Measurements from ENCODE around the gene OSER1.

The OSER1 gene

GRCh38 chr20:44166008-44166407 is 44.6 kb downstream of the OSER1 start:
- Histone ChIP-seq H3K27ac (ENCODE audit: low read length) (no peak overlapping the region), H3K4me2 (ENCODE audit: insufficient read depth, low read length) (no peak overlapping the region), H3K4me3 (ENCODE audit: low read depth in 1 of 2, low read length in 2 of 2) (no peak overlapping the region), H3K4me1 (ENCODE audit: insufficient read depth, low read length) (no peaks in the 10 kb centered on the region), H2AFZ (ENCODE audit: low read depth, low read length) (no peak overlapping the region), H4K20me1 (ENCODE audit: insufficient read depth, low read length) (no peaks in the 10 kb centered on the region), H3K9ac (ENCODE audit: low read depth, low read length) (no peak overlapping the region), H3K36me3 (ENCODE audit: insufficient read depth, low read length) (no peaks in the 10 kb centered on the region), H3K27me3 (ENCODE audit: insufficient read depth, low read length, poor library complexity) (peaks cover 32% of the 10 kb centered on the region), H3K9me3 (ENCODE audit: insufficient read depth, low read length, severe bottlenecking) (no peaks in the 10 kb centered on the region), H3K79me2 (ENCODE audit: insufficient read depth, low read length) (no peaks in the 10 kb centered on the region)
- DNase-seq, result no peak
- ATAC-seq (ENCODE audit: insufficient read depth, low read depth), result no peak
- no peak for TF ChIP-seq EZH2 (IDR thresholded peaks at IDR 0.05; ENCODE audit: borderline replicate concordance, low read depth, low read length, severe bottlenecking)
- TF ChIP-seq, protein P1, sequence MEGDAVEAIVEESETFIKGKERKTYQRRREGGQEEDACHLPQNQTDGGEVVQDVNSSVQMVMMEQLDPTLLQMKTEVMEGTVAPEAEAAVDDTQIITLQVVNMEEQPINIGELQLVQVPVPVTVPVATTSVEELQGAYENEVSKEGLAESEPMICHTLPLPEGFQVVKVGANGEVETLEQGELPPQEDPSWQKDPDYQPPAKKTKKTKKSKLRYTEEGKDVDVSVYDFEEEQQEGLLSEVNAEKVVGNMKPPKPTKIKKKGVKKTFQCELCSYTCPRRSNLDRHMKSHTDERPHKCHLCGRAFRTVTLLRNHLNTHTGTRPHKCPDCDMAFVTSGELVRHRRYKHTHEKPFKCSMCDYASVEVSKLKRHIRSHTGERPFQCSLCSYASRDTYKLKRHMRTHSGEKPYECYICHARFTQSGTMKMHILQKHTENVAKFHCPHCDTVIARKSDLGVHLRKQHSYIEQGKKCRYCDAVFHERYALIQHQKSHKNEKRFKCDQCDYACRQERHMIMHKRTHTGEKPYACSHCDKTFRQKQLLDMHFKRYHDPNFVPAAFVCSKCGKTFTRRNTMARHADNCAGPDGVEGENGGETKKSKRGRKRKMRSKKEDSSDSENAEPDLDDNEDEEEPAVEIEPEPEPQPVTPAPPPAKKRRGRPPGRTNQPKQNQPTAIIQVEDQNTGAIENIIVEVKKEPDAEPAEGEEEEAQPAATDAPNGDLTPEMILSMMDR (IDR thresholded peaks at IDR 0.05; ENCODE audit: borderline replicate concordance, extremely low read depth, low read length, poor library complexity, severe bottlenecking), result no peak

DNA sequence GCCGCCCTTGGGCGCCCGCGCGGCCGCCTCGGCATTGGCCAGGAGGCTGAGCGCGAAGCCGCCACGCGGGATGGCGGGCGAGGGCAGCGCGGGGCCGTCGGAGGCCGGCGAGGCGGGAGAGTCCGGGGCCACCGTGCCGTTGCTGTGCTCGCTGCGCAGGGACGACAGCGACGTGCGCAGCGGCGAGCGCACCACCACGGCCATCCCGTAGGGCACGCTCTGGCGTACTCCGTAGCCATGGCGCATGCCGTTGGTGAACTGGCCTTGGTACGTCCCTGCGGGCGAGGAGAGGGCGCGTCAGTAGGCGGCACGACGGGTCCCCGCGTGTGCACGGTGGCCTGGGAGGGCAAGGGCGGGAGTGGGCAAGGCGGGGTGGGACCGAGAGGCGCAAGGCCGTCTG is 50.4 kb downstream of the OSER1 start:
- Histone ChIP-seq H3K9ac (ENCODE audit: low read depth, low read length) (no peak overlapping the region), H3K9me3 (ENCODE audit: insufficient read depth, low read length, severe bottlenecking) (no peaks in the 10 kb centered on the region), H3K79me2 (ENCODE audit: insufficient read depth, low read length) (no peaks in the 10 kb centered on the region), H3K4me3 (ENCODE audit: low read depth in 1 of 2, low read length in 2 of 2) (no peak overlapping the region), H2AFZ (ENCODE audit: low read depth, low read length) (no peak overlapping the region), H3K27me3 (ENCODE audit: insufficient read depth, low read length, poor library complexity) (no peaks in the 10 kb centered on the region), H3K4me1 (ENCODE audit: insufficient read depth, low read length) (no peaks in the 10 kb centered on the region), H3K27ac (ENCODE audit: low read length) (no peak overlapping the region), H3K36me3 (ENCODE audit: insufficient read depth, low read length) (no peaks in the 10 kb centered on the region), H3K4me2 (ENCODE audit: insufficient read depth, low read length) (no peak overlapping the region), H4K20me1 (ENCODE audit: insufficient read depth, low read length) (no peaks in the 10 kb centered on the region)
- ATAC-seq (ENCODE audit: insufficient read depth, low read depth) (no peak), DNase-seq (no peak)
- no peak for TF ChIP-seq EZH2 (IDR thresholded peaks at IDR 0.05; ENCODE audit: borderline replicate concordance, low read depth, low read length, severe bottlenecking)
- TF ChIP-seq, protein P1 (IDR thresholded peaks at IDR 0.05; ENCODE audit: borderline replicate concordance, extremely low read depth, low read length, poor library complexity, severe bottlenecking), result no peak

DNA sequence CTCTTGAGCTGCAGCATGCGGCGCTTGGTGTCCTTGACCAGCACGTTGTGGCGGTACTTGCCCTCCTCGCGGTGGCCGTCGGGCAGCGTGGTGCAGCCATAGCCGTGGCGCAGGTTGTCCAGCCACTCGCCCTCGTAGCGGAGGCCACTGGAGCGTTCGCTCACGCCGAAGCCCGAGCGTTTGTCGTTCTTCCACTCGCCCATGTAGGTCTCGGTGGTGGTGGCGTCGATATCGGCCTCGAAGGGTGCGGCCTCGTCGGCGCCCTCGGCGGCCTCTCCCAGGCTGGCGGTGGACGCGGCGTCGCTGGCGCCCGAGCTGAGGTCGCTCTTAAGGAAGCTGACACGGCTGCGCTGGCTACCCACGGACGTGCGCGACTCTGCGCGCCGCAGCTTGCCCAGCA is 50.9 kb downstream of the OSER1 start:
- no peak for TF ChIP-seq EZH2 (IDR thresholded peaks at IDR 0.05; ENCODE audit: borderline replicate concordance, low read depth, low read length, severe bottlenecking)
- TF ChIP-seq, protein P1 (IDR thresholded peaks at IDR 0.05; ENCODE audit: borderline replicate concordance, extremely low read depth, low read length, poor library complexity, severe bottlenecking), result no peak
- DNase-seq (no peak), ATAC-seq (ENCODE audit: insufficient read depth, low read depth) (no peak)
- no peak overlapping the region for H3K4me2 ChIP-seq (ENCODE audit: insufficient read depth, low read length)
- no peaks in the 10 kb centered on the region for H3K36me3 ChIP-seq (ENCODE audit: insufficient read depth, low read length)
- no peaks in the 10 kb centered on the region for H3K79me2 ChIP-seq (ENCODE audit: insufficient read depth, low read length)
- H2AFZ ChIP-seq (ENCODE audit: low read depth, low read length), result no peak overlapping the region
- H3K4me1 ChIP-seq (ENCODE audit: insufficient read depth, low read length), result no peaks in the 10 kb centered on the region
- no peaks in the 10 kb centered on the region for H3K27me3 ChIP-seq (ENCODE audit: insufficient read depth, low read length, poor library complexity)
- H4K20me1 ChIP-seq (ENCODE audit: insufficient read depth, low read length), result no peaks in the 10 kb centered on the region
- no peak overlapping the region for H3K27ac ChIP-seq (ENCODE audit: low read length)
- H3K4me3 ChIP-seq (ENCODE audit: low read depth in 1 of 2, low read length in 2 of 2), result no peak overlapping the region
- no peak overlapping the region for H3K9ac ChIP-seq (ENCODE audit: low read depth, low read length)
- no peaks in the 10 kb centered on the region for H3K9me3 ChIP-seq (ENCODE audit: insufficient read depth, low read length, severe bottlenecking)

- Histone ChIP-seq H3K4me3 (ENCODE audit: low read depth in 1 of 2, low read length in 2 of 2) (no peak overlapping the region), H3K9ac (ENCODE audit: low read depth, low read length) (no peak overlapping the region), H3K27me3 (ENCODE audit: insufficient read depth, low read length, poor library complexity) (no peaks in the 10 kb centered on the region), H4K20me1 (ENCODE audit: insufficient read depth, low read length) (no peaks in the 10 kb centered on the region), H3K79me2 (ENCODE audit: insufficient read depth, low read length) (no peaks in the 10 kb centered on the region), H3K4me2 (ENCODE audit: insufficient read depth, low read length) (no peak overlapping the region), H2AFZ (ENCODE audit: low read depth, low read length) (no peak overlapping the region), H3K27ac (ENCODE audit: low read length) (no peak overlapping the region), H3K9me3 (ENCODE audit: insufficient read depth, low read length, severe bottlenecking) (no peaks in the 10 kb centered on the region), H3K36me3 (ENCODE audit: insufficient read depth, low read length) (no peaks in the 10 kb centered on the region), H3K4me1 (ENCODE audit: insufficient read depth, low read length) (no peaks in the 10 kb centered on the region)
- TF ChIP-seq EZH2 (IDR thresholded peaks at IDR 0.05; ENCODE audit: borderline replicate concordance, low read depth, low read length, severe bottlenecking), result no peak
- TF ChIP-seq, protein P1 (IDR thresholded peaks at IDR 0.05; ENCODE audit: borderline replicate concordance, extremely low read depth, low read length, poor library complexity, severe bottlenecking), result no peak
- DNase-seq, result no peak
- ATAC-seq (ENCODE audit: insufficient read depth, low read depth), result no peak
Observed at GRCh38 chr20:44159125-44159524, 51.4 kb downstream of the OSER1 start.
